NCI-H1048 (cell line): ENCODE results near the gene PGS1.
A peak's percentile ranks its signal among the peaks of the same experiment; 100 is the strongest.

ENCODE experiments used
- DNase-seq: peaks from one replicate; lab custom pipeline; 2025; lab: John Stamatoyannopoulos, UW

Gene PGS1

DNA sequence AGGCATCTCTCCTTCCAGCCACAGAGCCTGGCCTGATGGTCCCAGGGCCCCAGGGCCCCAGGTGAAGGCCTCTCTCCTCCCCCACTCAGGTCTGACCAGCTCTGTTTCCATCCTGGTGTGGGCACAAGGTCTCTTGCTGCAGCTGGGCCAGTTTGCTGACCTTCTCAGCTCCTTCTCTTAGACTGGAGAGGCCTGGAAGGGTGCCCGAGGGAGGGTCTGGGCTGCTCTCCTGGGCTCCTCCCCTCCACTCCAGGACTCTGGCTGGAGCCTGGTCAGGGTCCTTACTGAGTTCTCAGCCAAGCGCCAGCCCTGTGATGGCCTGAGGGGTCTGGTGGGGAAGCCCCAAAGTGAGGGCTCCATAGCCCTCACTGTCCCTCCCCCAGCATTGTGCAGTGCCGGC, 31.0 kb upstream of the PGS1 start:
- no peak for DNase-seq

DNA sequence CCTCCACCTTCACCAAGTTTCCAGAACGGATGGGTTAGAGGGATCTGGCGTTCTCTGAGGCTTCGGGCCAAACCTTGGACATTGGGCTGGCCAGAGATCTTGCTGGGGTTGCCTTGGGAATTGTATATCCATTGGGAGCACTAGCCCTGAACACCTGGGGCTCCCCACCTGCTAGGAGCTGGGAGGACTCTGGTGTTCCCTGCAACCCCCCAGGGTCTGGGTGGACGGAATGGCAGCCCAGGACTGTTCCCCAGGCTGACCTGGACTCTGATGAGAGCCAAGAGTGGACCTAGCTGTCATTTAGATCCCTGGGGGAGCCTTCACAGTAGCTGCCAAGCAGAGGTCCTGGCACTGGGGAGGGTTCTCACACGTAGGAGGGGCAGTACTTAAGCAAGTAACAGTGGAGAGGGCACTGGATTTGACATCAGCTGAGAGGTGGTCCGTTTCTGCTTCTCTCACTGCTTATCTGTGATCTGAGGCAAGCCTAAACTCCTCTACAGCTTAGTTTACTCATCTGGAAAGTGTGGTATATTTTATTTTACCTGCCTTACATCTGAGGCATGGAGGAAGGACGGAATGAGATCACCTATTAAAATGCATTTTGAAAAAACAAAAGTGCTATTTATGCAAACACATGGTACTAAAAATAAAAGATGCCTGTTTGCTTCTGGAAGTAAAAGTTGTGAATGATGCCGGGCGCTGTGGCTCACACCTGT, 30.2 kb upstream of the PGS1 start:
- DNase-seq: no peak

DNA sequence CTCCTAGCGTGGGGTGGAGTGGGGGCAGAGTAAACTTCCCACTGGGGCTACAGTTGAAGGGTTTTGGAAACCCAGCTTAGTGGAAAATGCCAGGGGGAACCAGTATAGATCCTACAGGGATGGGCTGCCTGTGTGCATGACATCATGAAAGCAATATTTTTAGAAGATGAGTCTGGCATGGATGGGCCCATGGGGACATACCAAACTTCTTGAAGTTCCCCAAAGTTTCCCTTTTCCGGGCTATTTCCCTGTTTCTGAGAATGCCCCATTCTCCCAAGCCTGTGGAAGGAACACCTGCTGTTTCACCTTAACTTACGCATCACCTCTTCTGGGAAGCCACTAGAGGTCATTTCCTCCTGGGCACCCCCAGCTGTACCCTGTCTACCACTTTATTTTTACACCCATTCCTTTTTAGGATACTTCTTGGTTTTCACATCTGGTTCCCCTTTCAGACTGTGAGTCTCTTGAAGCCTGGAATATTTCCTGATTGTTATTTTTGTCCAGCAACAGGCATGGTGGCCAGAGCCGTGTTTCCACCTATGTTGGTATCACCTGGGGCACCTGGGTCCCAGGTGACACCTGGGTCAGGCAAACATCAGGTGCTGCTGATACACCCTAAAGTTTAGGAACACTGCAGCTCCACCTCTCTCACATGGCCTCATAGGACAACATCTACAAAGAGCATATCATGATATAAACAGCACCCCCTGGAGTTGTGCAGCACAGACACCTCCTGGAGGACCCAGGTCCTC, 28.4 kb upstream of the PGS1 start:
- no peak for DNase-seq

DNA sequence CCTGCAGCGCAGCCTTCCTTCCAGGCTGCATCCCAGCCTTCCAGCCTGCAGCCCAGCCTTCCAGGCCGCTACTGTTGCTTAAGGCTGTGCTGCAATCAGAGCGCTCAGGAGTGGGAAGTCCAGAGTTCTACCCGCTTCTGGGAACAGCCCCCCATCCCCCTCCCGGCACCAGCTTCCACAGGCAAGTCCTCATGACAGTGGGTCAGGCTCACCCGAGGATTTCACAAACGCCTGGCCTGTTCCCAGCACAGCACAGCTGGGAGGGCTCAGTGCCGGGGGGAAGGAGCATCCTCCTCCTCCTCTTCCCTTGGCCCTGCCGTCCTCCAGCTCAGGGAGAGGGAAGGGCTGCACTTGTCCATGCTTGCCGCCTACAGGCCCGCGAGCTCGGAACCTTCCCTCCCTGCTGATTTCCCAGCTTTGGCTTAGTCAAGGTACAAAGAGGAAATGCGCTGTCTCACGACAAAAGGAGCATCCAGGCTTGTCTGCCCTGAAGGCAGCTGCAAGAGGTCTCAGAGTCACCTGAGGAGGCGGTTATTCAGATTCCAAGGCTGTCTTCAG, 26.9 kb upstream of the PGS1 start:
- no peak for DNase-seq

DNA sequence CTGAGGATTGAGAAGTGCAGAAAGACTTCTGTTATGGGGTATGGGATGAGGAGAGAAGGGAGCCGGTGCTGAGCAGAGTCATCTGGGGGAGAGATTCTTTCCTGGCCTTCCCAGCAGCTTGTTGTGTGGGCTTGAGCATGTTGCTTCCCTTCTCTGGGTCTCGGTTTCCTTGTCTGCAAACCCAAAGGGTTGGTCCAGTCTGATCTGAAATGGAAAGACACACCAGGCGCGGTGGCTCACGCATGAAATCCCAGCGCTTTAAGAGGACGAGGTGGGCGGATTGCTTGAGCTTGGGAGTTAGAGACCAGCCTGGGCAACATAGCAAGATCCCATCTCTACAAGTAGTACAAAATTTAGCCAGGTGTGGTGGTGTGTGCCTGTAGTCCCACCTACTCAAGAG, 24.6 kb upstream of the PGS1 start:
- no peak for DNase-seq

DNA sequence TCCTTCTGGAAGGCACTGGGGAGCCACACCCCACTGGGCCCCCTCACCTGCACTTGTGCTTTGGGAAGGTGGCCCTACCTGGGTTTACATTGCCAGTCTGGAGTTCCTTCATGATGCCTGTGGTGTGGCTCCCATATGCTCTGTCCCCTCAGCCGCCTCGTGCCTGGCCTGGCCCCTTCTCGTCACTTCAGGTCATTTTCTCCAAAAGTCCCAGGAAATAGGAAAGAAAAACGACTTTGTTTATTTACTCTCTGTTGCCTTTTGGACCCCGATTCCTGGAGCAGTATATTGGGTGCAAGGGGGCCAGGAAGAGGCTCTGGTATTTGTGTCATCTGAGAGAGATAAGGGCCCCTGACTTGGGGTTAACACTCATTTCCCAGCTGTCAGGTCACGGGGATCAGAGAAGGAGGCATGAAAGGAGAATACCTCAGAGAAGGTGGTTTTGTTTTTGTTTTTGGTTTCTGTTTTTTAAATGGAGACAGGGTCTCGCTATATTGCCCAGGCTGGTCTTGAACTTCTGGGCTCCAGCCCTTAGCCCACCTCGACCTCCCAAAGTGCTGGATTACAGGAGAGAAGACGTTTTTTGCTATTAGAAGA, 23.3 kb upstream of the PGS1 start:
- DNase-seq: no peak

DNA sequence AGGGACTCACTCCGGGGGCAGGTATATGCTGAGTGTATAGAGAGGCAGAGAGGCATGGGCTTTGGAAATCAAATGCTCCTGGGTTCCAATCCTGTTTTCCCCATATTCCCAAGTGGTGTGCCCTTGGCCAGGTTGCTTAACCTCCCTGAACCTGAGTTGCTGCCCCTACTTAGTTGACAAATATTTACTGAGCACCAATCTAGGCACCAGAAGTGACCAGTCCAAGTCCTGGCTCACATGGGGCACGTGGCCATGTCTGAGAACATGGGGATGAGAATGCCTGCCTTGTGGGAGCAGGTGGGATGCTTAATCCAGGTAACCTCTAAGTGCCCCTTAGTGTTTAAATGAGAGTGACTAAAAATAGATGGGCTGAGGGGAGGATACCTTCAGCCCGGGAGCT, 22.7 kb upstream of the PGS1 start:
- DNase-seq: no peak

DNA sequence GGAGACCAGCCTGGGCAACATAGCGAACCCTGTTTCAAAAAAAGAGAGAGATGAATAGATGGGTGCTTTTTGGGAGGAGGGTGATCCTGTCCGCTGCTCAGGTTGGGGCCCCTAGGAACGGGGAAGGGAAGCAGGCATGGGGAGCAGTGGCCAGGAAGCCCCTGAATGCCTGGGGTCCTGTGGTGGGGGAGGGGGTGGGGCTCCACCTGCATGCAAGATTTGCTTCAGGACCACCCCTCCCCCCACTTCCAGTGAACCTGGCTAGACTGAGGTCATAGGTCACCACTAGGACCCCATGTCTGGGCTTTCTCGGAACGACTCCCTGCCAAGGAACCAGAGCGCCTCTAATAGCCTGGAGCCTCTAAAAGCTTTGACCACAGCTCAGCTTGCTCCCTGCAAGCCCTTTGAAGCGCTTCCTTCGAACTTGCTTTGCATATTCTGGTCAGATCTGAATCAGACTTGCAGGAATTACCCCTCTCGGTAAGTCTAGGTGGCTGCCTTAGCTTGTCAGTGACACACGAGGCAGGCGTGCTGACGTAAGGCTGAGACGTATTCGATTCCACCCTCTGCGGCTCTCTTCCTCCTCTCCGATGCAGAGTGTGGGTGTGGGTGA, 22.2 kb upstream of the PGS1 start:
- no peak for DNase-seq

DNA sequence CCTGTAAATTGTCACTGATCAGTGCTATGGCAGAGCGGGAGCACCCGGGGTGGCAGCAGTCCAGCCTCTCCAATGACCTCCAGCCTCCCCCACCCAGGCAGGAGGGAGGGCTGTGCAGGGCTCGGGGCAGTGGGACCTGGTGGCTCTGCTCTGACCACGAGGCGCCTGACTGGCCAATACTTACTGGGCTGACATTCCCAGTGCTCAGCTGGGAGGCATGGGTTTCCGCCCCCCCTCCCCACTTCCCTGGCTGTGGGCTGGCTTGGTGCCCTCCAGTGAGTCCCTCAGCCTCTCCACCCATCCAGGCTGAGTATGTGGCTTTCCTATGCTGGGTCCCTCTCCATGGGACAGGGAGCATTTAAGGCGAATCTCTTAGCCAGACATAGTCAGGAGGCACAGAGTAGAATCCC, 21.3 kb upstream of the PGS1 start:
- no peak for DNase-seq

DNA sequence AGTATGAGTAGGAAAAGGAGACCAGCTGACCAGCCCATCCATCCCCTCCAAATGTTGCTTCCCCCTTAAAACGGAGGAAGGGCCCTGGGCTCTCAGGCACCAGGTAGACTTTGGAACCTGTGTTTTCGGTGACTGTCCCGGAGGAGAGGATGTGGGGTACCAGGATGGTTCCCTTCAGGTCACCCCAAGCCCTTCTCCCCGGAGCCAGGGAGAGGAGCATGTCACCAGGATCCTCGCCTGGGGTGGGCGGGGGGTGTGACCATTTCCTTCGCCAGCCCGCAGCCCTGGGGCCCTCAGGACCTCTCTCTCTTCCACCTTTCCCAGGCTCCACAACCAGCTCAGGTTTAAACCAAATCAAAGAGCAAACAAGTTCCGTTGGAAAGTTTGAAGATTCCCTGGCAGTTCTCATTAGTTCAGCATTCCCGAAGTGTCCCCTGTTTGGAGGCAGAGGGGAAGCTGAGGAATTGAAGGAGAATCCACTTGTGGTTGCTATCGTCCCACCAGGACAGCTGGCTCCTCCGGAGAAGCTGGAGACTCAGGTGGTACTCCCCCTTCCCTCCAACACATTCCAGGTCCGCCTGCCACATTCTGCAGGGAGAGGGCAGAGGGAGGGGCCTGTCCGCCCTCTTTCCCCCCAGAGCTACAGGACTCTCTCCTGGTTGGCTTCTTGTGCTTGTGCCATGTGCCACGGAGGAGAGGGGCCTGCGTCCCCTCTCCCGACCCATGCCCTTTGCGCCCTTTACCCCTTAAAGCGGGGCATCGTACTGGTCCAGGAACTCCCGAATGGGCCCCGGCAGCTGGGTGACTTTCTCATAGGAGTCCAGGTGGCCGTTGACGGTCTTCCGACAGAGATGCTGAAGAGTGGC, 20.5 kb upstream of the PGS1 start:
- DNase-seq: no peak

DNA sequence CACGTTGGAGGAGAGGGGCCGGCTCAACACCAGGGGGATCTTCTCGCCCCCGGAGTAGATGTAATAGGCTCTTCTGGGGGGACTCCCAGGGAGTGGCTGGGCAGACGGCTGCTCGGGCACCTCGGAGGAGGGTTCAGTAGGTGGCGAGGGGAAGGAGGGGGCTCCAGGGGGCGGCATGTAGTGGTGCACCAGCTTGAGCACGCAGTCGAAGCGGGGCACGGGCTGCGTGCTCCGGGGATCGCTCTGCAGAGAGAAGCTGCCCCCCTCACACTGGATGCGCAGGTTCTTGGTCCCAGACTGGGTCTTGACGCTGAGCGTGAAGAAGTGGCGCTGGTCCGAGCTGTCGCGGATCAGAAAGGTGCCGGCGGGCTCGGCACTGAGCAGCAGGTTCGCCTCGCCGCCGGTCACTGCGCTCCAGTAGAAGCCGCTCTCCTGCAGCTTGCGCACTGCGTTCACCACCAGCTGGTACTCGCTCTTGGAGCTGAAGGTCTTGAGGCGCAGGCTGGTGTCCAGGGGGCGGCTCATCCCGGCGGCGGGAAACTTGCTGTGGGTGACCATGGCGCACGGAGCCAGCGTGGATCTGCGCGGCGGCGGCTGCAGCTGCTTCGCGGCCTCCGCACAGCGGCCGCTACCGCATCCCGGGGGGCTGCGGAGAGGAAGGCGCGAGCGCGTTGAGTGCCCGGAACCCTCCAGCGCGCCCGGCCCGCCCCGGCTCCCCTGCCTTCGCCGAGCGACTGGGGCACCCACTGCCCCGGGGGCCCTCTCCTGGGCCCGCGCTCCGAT, 19.7 kb upstream of the PGS1 start:
- no peak for DNase-seq

DNA sequence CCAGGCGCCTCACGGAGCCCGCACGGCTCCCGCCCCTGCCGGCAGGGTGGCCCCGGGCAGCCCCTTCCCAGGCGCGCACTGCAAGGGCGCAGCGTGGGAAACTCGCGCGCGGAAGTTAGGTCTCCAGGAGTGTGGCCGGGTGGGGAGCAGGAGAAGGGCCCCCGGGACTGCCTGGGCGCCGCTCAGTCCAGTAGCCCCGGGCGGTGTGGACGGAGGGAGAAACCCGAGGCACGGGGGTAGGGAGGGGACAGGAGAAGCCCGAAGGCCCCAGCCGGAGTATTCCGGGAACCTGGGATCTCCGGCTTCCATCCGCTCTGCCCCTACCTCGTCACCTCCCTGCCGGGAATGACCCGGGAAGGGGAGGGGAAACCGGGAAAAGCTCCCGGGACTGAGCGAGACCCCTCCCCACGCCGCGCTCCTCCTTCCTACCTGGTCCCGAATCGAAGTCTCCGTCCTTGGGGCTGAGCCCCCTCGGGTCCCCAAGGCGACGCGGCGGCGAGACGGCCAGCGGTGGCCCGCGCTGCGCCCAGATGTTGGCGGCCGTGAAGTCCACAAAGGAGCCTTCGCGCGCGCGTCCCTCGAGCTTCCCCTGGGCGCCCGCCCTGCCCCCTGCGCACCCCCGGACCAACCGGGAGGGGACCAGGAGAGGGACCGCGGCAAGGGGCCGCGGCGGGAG, 19.0 kb upstream of the PGS1 start:
- DNase-seq: no peak

DNA sequence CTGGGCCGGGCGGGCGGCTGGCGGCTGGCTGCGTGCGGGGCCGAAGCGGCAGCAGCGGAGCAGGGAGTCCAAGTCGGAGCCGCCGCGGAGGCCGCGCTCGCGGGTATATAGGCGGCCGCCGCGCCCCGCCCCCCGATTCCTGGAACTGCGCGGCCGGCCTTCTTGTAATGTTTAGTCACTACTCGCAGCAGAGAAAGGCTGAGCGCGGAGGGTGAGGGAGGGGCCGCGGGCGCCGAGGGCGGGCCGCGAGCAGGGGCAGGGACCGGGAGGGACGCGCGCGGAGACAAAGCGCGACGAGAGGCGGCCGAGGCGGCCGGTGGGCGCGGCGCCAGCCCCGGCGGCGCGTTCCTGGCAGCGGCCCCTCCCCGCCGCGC, 18.5 kb upstream of the PGS1 start, which contains the start of gene SOCS3:
Gene SOCS3 (minus strand): TSS at position 81 of the 374 bp plus-strand sequence. CDS start 982 bp downstream, outside the sequence.
- peak; percentile 80 for DNase-seq

DNA sequence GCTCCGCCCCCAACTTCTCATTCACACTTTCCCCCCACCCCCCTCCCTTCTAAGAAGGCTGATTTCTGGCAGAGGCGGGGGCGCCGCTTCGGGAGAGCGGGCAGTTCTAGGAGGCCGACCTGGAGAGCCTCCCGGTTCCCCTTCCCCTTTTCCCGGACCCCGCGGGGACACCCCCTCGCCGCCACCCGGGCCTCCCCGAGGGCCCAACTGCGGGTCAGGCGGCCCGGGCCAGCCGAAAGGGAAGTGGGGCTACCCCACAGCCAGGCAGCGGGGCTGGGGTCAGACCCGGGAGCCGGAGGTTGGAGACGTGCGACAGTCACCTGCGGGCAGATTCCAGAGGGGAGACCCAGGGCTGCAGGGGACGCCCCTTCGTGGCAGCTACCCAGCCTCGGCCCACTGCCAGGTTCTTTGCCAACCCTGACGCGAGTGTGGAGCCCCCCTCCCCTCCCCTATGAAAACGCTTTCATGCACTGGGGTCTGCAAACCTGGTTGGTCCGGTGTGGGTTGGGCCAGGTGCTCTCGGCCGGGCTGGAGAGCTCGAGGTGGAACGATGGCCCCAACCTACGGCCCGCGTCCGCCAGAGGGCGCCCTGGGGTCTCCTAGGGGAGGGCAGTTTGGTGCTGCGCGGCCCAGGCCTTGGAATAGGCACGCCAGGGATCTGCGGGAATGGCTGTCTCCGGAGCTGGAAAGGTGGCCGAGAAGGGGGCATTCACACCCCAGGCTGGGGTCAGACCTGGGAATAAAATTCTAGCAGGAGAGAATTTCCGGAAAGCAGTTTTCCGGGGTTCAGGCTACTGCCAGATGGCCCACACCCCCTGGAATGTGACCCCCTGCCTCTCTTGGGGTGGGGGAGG, 17.9 kb upstream of the PGS1 start:
- DNase-seq: peak; percentile 71

DNA sequence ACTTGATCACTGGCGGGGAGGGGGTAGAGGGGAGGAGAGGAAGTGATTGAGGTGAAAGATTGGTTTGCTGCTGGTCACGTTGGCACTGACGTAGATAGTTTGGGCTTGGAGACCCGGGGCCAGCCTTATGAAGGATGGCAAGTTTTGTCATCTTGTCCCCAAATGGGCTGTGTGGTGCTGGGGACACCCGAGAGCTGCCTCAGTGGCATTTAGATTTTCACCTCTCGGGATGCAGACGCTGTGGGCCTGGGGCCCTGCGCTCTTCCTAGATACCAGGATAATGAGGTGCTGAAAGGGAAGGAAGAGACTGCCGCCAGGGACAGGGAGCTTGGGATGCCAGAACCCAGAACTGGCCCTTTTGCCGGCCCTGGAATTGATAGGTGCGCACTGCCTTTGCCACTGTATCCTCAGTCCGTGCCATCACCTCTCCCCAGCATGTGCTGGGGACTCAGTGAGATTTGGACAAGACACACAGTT, 17.2 kb upstream of the PGS1 start:
- DNase-seq: no peak

DNA sequence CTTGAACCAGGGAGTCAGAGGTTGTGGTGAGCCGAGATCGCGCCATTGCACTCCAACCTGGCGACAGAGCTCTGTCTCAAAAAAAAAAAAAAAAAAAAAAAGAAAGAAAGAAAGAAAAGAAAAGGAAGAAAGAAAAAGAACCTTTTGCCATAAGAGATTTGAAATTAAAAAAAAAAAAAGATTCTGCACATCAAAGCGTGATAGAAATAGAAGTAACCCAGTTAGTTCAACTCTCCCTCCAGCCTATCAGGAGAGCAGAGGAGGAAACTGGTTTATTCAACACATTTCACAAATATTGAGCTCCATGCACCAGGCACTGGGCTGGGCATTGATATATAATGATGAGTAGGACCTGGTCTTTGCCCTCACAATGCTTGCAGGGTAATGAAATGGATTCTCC, 16.2 kb upstream of the PGS1 start:
- no peak for DNase-seq

DNA sequence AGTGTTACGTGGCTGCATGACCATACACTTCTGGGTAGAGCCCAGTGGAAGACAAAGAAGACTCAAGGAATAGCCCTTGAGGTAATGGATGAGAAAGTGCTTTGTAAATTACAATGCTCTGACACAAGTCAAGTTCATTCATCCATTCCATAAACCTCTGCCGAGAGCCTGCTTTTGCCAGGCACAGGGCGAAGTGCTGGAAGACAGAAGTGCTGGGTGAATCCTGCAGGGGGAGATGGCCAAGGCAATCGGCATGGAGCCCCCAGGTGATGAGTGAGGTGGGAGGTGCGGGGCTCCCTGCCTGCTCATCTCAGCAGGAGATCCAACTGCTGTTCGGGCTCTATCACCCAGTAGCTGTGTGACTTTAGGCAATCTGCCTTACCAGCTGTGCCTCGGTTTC, 15.8 kb upstream of the PGS1 start:
- DNase-seq: no peak

DNA sequence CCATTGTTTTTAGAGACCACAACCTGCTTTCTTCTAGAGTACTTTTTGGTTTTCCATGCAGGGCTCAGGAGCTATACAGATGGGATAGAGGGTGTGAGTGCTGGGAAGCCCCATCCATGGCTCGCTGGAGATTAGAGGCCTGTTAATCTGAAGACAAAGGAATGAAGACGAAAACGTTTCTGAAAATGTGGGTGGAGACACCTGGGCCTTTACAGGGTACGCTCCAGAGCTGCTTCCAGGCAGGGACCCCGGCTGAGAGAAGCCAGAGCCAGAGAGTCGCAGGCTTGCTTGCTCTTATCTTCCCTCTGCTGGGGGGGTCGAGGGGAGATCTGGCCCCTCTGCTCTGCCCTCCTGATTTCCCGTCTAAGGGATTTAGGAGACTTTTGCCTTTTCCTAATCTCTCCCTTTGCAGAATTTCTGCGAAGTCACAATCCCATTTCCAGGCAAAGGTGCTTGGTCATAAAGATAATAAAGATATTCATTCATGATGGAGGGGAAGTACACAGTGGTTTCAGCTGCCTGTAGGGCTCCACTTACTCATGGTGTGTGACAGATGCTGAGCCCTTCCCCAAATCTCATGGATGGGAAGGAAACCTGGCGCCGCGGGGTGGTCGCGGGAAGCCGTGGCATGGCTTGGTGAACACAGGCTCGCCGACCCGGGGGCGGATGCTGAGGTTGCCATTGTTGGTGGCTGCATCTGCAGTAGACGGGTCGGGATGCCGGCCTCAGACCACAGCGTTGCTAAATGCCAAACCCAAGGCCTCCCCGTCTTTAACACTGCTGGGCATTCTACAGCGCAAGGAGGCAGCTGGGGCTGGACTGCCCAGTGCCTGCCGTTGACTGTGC, 13.8 kb upstream of the PGS1 start:
- no peak for DNase-seq
